ENCODE measurements around the gene APOBR. TPM values are rescaled to one million over a fixed set of nuclear protein-coding genes. Genes with fewer than 3 reads are reported as not detected.

APOBR gene
- total and polyA plus RNA-seq, 4 donors: 0.28 to 1.5 (median 1.3) TPM

DNA sequence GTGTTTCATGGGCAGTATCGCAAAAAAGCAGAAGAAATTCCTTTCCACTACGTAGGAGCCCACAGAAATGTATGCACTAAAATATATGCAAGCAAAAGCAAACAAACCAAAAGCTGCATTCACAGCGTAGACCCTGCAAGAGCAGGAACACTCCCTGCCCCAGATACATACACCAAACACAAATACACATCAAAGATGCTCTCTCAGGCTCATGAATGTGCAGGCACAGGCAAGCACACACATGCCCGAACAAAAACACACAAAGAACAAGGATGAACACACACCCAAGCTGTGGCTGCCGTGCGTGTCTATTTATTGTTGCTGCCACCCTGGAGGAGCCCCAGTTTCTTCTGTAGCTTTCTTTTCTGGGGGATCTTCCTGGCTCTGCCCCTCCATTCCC is 42.6 kb downstream of the APOBR start:
- H3K4me3 ChIP-seq (ENCODE audit: low read depth in 1 of 3, low read length in 3 of 3): peak overlapping the region; percentile 62 to 75 (median 68)
- peaks cover 0 to 2% (median 0%) of the 10 kb centered on the region in 4 donors for H3K36me3 ChIP-seq (ENCODE audit: control insufficient read depth in 4 of 4, insufficient read depth in 3 of 4, low read depth in 1 of 4, low read length in 3 of 4)
- TF ChIP-seq, protein P1, sequence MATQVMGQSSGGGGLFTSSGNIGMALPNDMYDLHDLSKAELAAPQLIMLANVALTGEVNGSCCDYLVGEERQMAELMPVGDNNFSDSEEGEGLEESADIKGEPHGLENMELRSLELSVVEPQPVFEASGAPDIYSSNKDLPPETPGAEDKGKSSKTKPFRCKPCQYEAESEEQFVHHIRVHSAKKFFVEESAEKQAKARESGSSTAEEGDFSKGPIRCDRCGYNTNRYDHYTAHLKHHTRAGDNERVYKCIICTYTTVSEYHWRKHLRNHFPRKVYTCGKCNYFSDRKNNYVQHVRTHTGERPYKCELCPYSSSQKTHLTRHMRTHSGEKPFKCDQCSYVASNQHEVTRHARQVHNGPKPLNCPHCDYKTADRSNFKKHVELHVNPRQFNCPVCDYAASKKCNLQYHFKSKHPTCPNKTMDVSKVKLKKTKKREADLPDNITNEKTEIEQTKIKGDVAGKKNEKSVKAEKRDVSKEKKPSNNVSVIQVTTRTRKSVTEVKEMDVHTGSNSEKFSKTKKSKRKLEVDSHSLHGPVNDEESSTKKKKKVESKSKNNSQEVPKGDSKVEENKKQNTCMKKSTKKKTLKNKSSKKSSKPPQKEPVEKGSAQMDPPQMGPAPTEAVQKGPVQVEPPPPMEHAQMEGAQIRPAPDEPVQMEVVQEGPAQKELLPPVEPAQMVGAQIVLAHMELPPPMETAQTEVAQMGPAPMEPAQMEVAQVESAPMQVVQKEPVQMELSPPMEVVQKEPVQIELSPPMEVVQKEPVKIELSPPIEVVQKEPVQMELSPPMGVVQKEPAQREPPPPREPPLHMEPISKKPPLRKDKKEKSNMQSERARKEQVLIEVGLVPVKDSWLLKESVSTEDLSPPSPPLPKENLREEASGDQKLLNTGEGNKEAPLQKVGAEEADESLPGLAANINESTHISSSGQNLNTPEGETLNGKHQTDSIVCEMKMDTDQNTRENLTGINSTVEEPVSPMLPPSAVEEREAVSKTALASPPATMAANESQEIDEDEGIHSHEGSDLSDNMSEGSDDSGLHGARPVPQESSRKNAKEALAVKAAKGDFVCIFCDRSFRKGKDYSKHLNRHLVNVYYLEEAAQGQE (IDR thresholded peaks at IDR 0.05): no peak
- TF ChIP-seq EGR1 (IDR thresholded peaks at IDR 0.05; ENCODE audit: low read depth in 2 of 2) (no peak), JUND (IDR thresholded peaks at IDR 0.05) (no peak), GABPA (IDR thresholded peaks at IDR 0.05 in 1 of 2, conservative IDR thresholded peaks at IDR 0.05 in 1 of 2) (no peak), FOXA1 (IDR thresholded peaks at IDR 0.05) (no peak), FOXA2 (IDR thresholded peaks at IDR 0.05) (no peak), HNF4A (conservative IDR thresholded peaks at IDR 0.05) (no peak)
- TF ChIP-seq, protein P2, sequence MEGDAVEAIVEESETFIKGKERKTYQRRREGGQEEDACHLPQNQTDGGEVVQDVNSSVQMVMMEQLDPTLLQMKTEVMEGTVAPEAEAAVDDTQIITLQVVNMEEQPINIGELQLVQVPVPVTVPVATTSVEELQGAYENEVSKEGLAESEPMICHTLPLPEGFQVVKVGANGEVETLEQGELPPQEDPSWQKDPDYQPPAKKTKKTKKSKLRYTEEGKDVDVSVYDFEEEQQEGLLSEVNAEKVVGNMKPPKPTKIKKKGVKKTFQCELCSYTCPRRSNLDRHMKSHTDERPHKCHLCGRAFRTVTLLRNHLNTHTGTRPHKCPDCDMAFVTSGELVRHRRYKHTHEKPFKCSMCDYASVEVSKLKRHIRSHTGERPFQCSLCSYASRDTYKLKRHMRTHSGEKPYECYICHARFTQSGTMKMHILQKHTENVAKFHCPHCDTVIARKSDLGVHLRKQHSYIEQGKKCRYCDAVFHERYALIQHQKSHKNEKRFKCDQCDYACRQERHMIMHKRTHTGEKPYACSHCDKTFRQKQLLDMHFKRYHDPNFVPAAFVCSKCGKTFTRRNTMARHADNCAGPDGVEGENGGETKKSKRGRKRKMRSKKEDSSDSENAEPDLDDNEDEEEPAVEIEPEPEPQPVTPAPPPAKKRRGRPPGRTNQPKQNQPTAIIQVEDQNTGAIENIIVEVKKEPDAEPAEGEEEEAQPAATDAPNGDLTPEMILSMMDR (IDR thresholded peaks at IDR 0.05; ENCODE audit: low read depth, low read length, missing input control): no peak
- H3K9me3 ChIP-seq (ENCODE audit: control insufficient read depth in 4 of 4, low read length in 3 of 4): no peaks in the 10 kb centered on the region
- DNase-seq (ENCODE audit: low spot score): no peak
- no peaks in the 10 kb centered on the region for H3K27me3 ChIP-seq (ENCODE audit: control insufficient read depth in 4 of 4, insufficient read depth in 4 of 4, low read length in 3 of 4)
- H3K27ac ChIP-seq (ENCODE audit: low read depth in 1 of 2, low read length in 2 of 2): peak overlapping the region; percentile 92 to 98
- peak overlapping the region; percentile 89 to 95 for H3K9ac ChIP-seq (ENCODE audit: low read depth in 1 of 2, low read length in 2 of 2)
- 37% methylated on average over 6 of the region's 6 CpGs for WGBS
- peaks cover 12 to 53% (median 32%) of the 10 kb centered on the region in 4 donors for H3K4me1 ChIP-seq (ENCODE audit: control insufficient read depth in 4 of 4, insufficient read depth in 4 of 4, low read length in 3 of 4)

DNA sequence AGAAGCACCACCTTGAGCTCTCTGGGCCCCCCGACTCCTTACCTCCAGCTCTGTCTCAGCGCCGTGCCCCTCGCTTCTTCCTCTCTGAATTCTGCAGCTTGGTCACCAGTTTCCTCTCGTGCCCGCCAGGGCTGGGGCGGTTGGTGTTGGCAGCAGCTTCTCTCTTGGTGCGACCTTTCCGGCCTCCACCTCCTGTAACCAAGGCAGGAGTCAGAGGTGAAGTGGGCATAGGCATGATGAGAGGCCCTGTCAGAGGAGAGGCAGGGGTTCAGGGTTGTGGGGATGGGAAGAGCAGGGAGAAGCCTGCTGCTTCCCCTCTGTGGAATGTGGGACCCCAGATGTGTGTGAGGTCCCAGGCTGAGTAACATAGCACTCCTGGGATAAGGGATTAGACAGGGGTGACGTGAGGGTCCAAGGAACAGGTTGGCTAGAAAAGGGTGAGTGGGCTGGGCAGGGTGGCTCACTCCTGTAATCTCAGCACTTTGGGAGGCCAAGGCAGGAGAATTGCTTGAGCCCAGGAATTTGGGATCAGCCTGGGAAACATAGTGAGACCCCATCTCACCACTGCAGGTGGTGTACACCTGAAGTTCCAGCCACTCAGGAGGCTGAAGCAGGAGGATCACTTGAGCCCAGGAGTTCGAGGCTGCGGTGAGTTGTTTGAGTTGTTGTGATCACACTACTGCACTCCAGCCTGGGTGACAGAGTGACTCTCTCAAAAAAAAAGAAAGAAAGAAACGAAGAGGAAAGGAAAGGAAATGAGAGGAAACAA is 43.7 kb downstream of the APOBR start:
- 29% methylated on average over 13 of the region's 13 CpGs for WGBS
- Histone ChIP-seq H3K36me3 (ENCODE audit: control insufficient read depth in 4 of 4, insufficient read depth in 3 of 4, low read depth in 1 of 4, low read length in 3 of 4) (peaks cover 0 to 2% (median 0%) of the 10 kb centered on the region in 4 donors), H3K4me1 (ENCODE audit: control insufficient read depth in 4 of 4, insufficient read depth in 4 of 4, low read length in 3 of 4) (peaks cover 14 to 52% (median 28%) of the 10 kb centered on the region in 4 donors), H3K4me3 (ENCODE audit: low read depth in 1 of 3, low read length in 3 of 3) (peak overlapping the region; percentile 62 to 75 (median 68)), H3K27me3 (ENCODE audit: control insufficient read depth in 4 of 4, insufficient read depth in 4 of 4, low read length in 3 of 4) (no peaks in the 10 kb centered on the region), H3K9ac (ENCODE audit: low read depth in 1 of 2, low read length in 2 of 2) (peak overlapping the region; percentile 89 to 95), H3K27ac (ENCODE audit: low read depth in 1 of 2, low read length in 2 of 2) (peak overlapping the region; percentile 92 to 98), H3K9me3 (ENCODE audit: control insufficient read depth in 4 of 4, low read length in 3 of 4) (no peaks in the 10 kb centered on the region)
- DNase-seq (ENCODE audit: low spot score): no peak
- TF ChIP-seq FOXA2 (IDR thresholded peaks at IDR 0.05) (no peak), RAD21 (IDR thresholded peaks at IDR 0.05) (no peak), YY1 (IDR thresholded peaks at IDR 0.05) (no peak), SP1 (IDR thresholded peaks at IDR 0.05) (no peak), NR2F2 (IDR thresholded peaks at IDR 0.05) (no peak), RXRA (IDR thresholded peaks at IDR 0.05) (no peak), HNF4G (IDR thresholded peaks at IDR 0.05) (no peak)
- TF ChIP-seq, protein P3, sequence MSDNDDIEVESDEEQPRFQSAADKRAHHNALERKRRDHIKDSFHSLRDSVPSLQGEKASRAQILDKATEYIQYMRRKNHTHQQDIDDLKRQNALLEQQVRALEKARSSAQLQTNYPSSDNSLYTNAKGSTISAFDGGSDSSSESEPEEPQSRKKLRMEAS (IDR thresholded peaks at IDR 0.05): no peak
- TF ChIP-seq, protein P2 (IDR thresholded peaks at IDR 0.05; ENCODE audit: low read depth, low read length, missing input control): no peak
